Colonic mucosa (tissue), 4 donors: ENCODE results near the gene DYNLT4. TPM values are rescaled to one million over a fixed set of nuclear protein-coding genes. Genes with fewer than 3 reads are reported as not detected.

Source experiments
- DNase-seq: peaks from one replicate; pipeline ENCODE4 v3.0.0-alpha.2; 2020
- H3K27ac ChIP-seq: fragments of 200-600 bp; one replicate; pipeline ENCODE4 v1.8.0; 2021
- H3K27me3 ChIP-seq: fragments of 200-600 bp; one replicate; pipeline ENCODE4 v1.8.0; 2021
- H3K36me3 ChIP-seq: fragments of 200-600 bp; one replicate; pipeline ENCODE4 v1.8.0; 2021
- H3K4me1 ChIP-seq: fragments of 200-600 bp; one replicate; pipeline ENCODE4 v1.8.0; 2021; ENCODE audit warnings: mild to moderate bottlenecking
- H3K4me3 ChIP-seq: fragments of 200-600 bp; one replicate; pipeline ENCODE4 v1.8.0; 2021
- H3K9ac ChIP-seq, 2 donors: one replicate each; pipeline ENCODE4 v1.7.0; 2013; ENCODE audit warnings: control low read depth in 2 of 2, low read depth in 2 of 2, low read length in 2 of 2
- H3K9me3 ChIP-seq: fragments of 200-600 bp; one replicate; pipeline ENCODE4 v1.8.0; 2021
- CTCF ChIP-seq: fragments of 200-600 bp; IDR thresholded peaks from one replicate; pipeline ENCODE4 v1.8.0; 2022; ENCODE audit warnings: antibody characterized with exemption, mild to moderate bottlenecking
- intact Hi-C: fragments of 100-400 bp; cut with DNase I; formaldehyde crosslinking; loops from one replicate; pipeline ENCODE4 v1.14.1; 2022
- total RNA-seq, 2 donors: library from RNA; stranded (reverse); fragmentation: NEBNext Ultra II Directional in 1 of 2; extraction: Animal tissue kit (Norgen Biotek cat#: 25700) in 1 of 2; gene quantifications; one replicate each; pipeline ENCODE4 v1.2.1, GENCODE V29; 2021
- donor health status: healthy.
- donor health status: DM: no; HTN: no; CAD: no.
- donor health status: DM: no; HTN: no; CAD: no.

The DYNLT4 gene
- total RNA-seq, 2 donors from 2014 or later, result 0.35 to 0.56 TPM

GRCh38 chr1:44785501-44786137, 21.5 kb downstream of the DYNLT4 start:
- H3K4me3 ChIP-seq, result peak overlapping the region; percentile 46
- intact Hi-C loops, result no loop called here

GRCh38 chr1:44785029-44785380, 22.1 kb downstream of the DYNLT4 start:
- no peak for TF ChIP-seq CTCF
- H3K4me1 ChIP-seq, result peaks cover 12% of the 10 kb centered on the region
- H3K36me3 ChIP-seq, result no peaks in the 10 kb centered on the region
- H3K27ac ChIP-seq, result no peak overlapping the region
- no peaks in the 10 kb centered on the region for H3K27me3 ChIP-seq
- peak overlapping the region in 1 of 2 donors; percentile 54 for H3K9ac ChIP-seq
- intact Hi-C loops, result no loop called here
- H3K4me3 ChIP-seq, result no peak overlapping the region
- no peak for DNase-seq
- no peaks in the 10 kb centered on the region for H3K9me3 ChIP-seq

More at GRCh38 chr1:44785501-44786137, 21.5 kb downstream of the DYNLT4 start:
- no peaks in the 10 kb centered on the region for H3K36me3 ChIP-seq
- H3K9ac ChIP-seq, result peak overlapping the region; percentile 54 to 64
- H3K4me1 ChIP-seq, result peaks cover 12% of the 10 kb centered on the region
- no peaks in the 10 kb centered on the region for H3K27me3 ChIP-seq
- no peak overlapping the region for H3K27ac ChIP-seq
- no peak for DNase-seq
- no peaks in the 10 kb centered on the region for H3K9me3 ChIP-seq
- no peak for TF ChIP-seq CTCF

- Histone ChIP-seq H3K4me3 (peak overlapping the region; percentile 56), H3K9ac (peak overlapping the region; percentile 63 to 70), H3K9me3 (no peaks in the 10 kb centered on the region), H3K27ac (no peak overlapping the region), H3K27me3 (no peaks in the 10 kb centered on the region), H3K4me1 (peaks cover 12% of the 10 kb centered on the region), H3K36me3 (peaks cover 4% of the 10 kb centered on the region)
- no peak for TF ChIP-seq CTCF
- intact Hi-C loops, result no loop called here
- no peak for DNase-seq
Observed at GRCh38 chr1:44784094-44785028, 22.8 kb downstream of the DYNLT4 start.

- H3K9ac ChIP-seq, result no peak overlapping the region
- H3K9me3 ChIP-seq, result no peaks in the 10 kb centered on the region
- no peak for TF ChIP-seq CTCF
- no peak for DNase-seq
- peak overlapping the region; percentile 56 for H3K4me3 ChIP-seq
- intact Hi-C loops, result no loop called here
- peaks cover 9% of the 10 kb centered on the region for H3K36me3 ChIP-seq
- no peak overlapping the region for H3K27ac ChIP-seq
- H3K4me1 ChIP-seq, result peaks cover 12% of the 10 kb centered on the region
- no peaks in the 10 kb centered on the region for H3K27me3 ChIP-seq
Observed at GRCh38 chr1:44783697-44784093, 23.5 kb downstream of the DYNLT4 start.

GRCh38 chr1:44780583-44781121, 26.5 kb downstream of the DYNLT4 start:
- no peak overlapping the region for H3K4me3 ChIP-seq
- no peak for TF ChIP-seq CTCF
- no peaks in the 10 kb centered on the region for H3K27me3 ChIP-seq
- H3K9ac ChIP-seq, result no peak overlapping the region
- intact Hi-C loops, result no loop called here
- peaks cover 15% of the 10 kb centered on the region for H3K4me1 ChIP-seq
- H3K36me3 ChIP-seq, result peaks cover 19% of the 10 kb centered on the region
- H3K9me3 ChIP-seq, result no peaks in the 10 kb centered on the region
- H3K27ac ChIP-seq, result no peak overlapping the region
- no peak for DNase-seq
